Hepatocyte (in vitro differentiated cells): ENCODE measurements around the gene VAMP7. TPM values are rescaled to one million over a fixed set of nuclear protein-coding genes. Genes with fewer than 3 reads are reported as not detected.

Experiments
- DNase-seq: peaks from one replicate; pipeline ENCODE4 v3.0.0-alpha.2; 2016; ENCODE audit warnings: low spot score
- H2AFZ ChIP-seq: fragments of 200-600 bp; sonication (generic); 2 replicates; pipeline ENCODE4 v1.6.0; 2016; ENCODE audit warnings: antibody characterized with exemption, mild to moderate bottlenecking
- H3K27ac ChIP-seq: fragments of 200-600 bp; sonication (generic); 2 replicates; pipeline ENCODE4 v1.5.1; 2016; ENCODE audit warnings: mild to moderate bottlenecking
- H3K27me3 ChIP-seq: fragments of 200-600 bp; sonication (generic); 2 replicates; pipeline ENCODE4 v1.6.1; 2016
- H3K36me3 ChIP-seq: fragments of 200-600 bp; sonication (generic); replicated peaks from 2 replicates; pipeline ENCODE4 v1.5.1; 2016; ENCODE audit warnings: low read depth; ENCODE audit not compliant: insufficient read depth
- H3K4me1 ChIP-seq: fragments of 200-600 bp; sonication (generic); 2 replicates; pipeline ENCODE4 v1.5.1; 2016; ENCODE audit warnings: mild to moderate bottlenecking, moderate library complexity; ENCODE audit not compliant: insufficient read depth
- H3K4me2 ChIP-seq: fragments of 200-600 bp; sonication (generic); 2 replicates; pipeline ENCODE4 v1.6.0; 2016
- H3K4me3 ChIP-seq: fragments of 200-600 bp; sonication (generic); 2 replicates; pipeline ENCODE4 v1.5.1; 2016; ENCODE audit warnings: mild to moderate bottlenecking
- H3K79me2 ChIP-seq: fragments of 200-600 bp; sonication (generic); 2 replicates; pipeline ENCODE4 v1.6.0; 2017; ENCODE audit warnings: mild to moderate bottlenecking
- H3K9me2 ChIP-seq: fragments of 200-600 bp; sonication (generic); replicated peaks from 2 replicates; pipeline ENCODE4 v1.6.0; 2017; ENCODE audit warnings: mild to moderate bottlenecking; ENCODE audit not compliant: insufficient read depth
- H3K9me3 ChIP-seq: fragments of 200-600 bp; sonication (generic); 2 replicates; pipeline ENCODE4 v1.5.1; 2016; ENCODE audit warnings: low read depth, mild to moderate bottlenecking
- H4K20me1 ChIP-seq: fragments of 200-600 bp; sonication (generic); 2 replicates; pipeline ENCODE4 v1.6.0; 2016; ENCODE audit warnings: mild to moderate bottlenecking; ENCODE audit not compliant: insufficient read depth, poor library complexity, severe bottlenecking
- CTCF ChIP-seq: fragments of 200-600 bp; sonication (generic); IDR thresholded peaks from 2 replicates; pipeline ENCODE4 v1.5.1; 2016; ENCODE audit warnings: antibody characterized with exemption, mild to moderate bottlenecking; ENCODE audit not compliant: poor library complexity
- EZH2 ChIP-seq: fragments of 200-600 bp; sonication (generic); IDR thresholded peaks from 2 replicates; pipeline ENCODE4 v1.6.1; 2016; ENCODE audit warnings: antibody characterized with exemption, mild to moderate bottlenecking, borderline replicate concordance
- EZH2phosphoT487 ChIP-seq: fragments of 200-600 bp; sonication (generic); IDR thresholded peaks from one replicate; pipeline ENCODE4 v1.6.1; 2018; ENCODE audit warnings: antibody characterized with exemption, mild to moderate bottlenecking, low read depth, moderate library complexity; ENCODE audit not compliant: unreplicated experiment, severe bottlenecking
- WGBS: methylation state at CpG from one replicate; pipeline ENCODE4 v1.1.6; 2016; ENCODE audit warnings: low lambda C conversion rate; ENCODE audit errors: missing lambda C conversion rate; 5-methylcytosine and 5-hydroxymethylcytosine counted together
- polyA plus RNA-seq: library from polyadenylated mRNA; unstranded; fragments of >200 nt; fragmentation: Nextera tagmentation; extraction: Ambion mirVana; gene quantifications from 2 replicates; pipeline ENCODE4 v1.2.1, GENCODE V29; 2016
- total RNA-seq: library from RNA; depleted of rRNA; stranded (reverse); fragments of >200 nt; gene quantifications from 2 replicates; pipeline ENCODE4 v1.2.3, GENCODE V29; 2014

The VAMP7 gene
- total and polyA plus RNA-seq, 2 experiments from 2014 or later = 34.0 to 52.6 TPM

GRCh38 chrX:155876704-155877103 lies 4.4 kb upstream of the VAMP7 start:
- H2AFZ ChIP-seq = no peak overlapping the region
- H3K27ac ChIP-seq = no peak overlapping the region
- H3K4me1 ChIP-seq = no peaks in the 10 kb centered on the region
- no peaks in the 10 kb centered on the region for H3K9me3 ChIP-seq
- H3K27me3 ChIP-seq = no peaks in the 10 kb centered on the region
- no peak for DNase-seq
- H3K4me2 ChIP-seq = no peak overlapping the region
- no peaks in the 10 kb centered on the region for H4K20me1 ChIP-seq
- no peak overlapping the region for H3K4me3 ChIP-seq
- no peaks in the 10 kb centered on the region for H3K36me3 ChIP-seq
- no peak for TF ChIP-seq EZH2
- TF ChIP-seq CTCF = no peak
- no peak for TF ChIP-seq EZH2phosphoT487
- no peaks in the 10 kb centered on the region for H3K9me2 ChIP-seq
- 57% methylated on average over 3 of the region's 3 CpGs for WGBS
- peaks cover 1% of the 10 kb centered on the region for H3K79me2 ChIP-seq

GRCh38 chrX:155877288-155877687 lies 3.9 kb upstream of the VAMP7 start:
- Histone ChIP-seq H3K9me3 (no peaks in the 10 kb centered on the region), H3K27ac (no peak overlapping the region), H3K27me3 (no peaks in the 10 kb centered on the region), H2AFZ (no peak overlapping the region), H4K20me1 (no peaks in the 10 kb centered on the region), H3K9me2 (no peaks in the 10 kb centered on the region), H3K4me3 (no peak overlapping the region), H3K79me2 (peaks cover 6% of the 10 kb centered on the region), H3K4me1 (no peaks in the 10 kb centered on the region), H3K4me2 (no peak overlapping the region), H3K36me3 (no peaks in the 10 kb centered on the region)
- DNase-seq = no peak
- WGBS = 42% methylated on average over 1 of the region's 1 CpG
- TF ChIP-seq EZH2phosphoT487 (no peak), CTCF (no peak), EZH2 (no peak)

DNA sequence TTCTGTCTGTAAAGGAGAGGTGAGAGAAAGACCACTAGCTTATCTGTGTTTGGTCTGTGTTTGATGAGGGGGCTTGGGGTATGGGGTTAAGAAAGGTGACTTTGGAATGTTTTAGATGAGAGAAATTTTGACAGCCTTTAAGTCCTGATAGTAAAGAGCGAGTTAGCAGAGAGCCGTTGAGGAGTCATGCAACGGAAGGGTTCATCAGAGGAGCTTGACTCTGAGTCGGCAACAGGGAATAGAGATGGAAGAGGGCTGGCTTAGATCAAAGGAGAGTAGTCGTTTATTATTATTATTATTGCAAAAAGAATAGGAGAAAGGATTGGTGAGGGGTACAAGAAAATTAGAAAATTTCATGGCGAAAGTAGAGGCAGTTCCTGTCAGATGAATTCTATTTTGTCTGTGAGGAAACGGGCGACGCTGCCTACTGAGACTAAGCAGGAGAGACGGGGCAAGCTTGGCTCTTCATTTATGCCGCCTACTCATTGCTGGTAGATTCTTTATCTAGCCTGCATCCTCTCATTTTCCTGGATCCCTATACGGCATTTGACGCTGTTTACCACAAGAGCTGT lies 473 bp upstream of the VAMP7 start:
- no peaks in the 10 kb centered on the region for H4K20me1 ChIP-seq
- no peaks in the 10 kb centered on the region for H3K9me2 ChIP-seq
- peak overlapping the region; percentile 77 for H2AFZ ChIP-seq
- TF ChIP-seq EZH2 (no peak), EZH2phosphoT487 (no peak), CTCF (no peak)
- H3K27me3 ChIP-seq = no peaks in the 10 kb centered on the region
- H3K4me1 ChIP-seq = no peaks in the 10 kb centered on the region
- WGBS = 51% methylated on average over 13 of the region's 13 CpGs
- H3K79me2 ChIP-seq = peaks cover 20% of the 10 kb centered on the region
- DNase-seq = peak; percentile 7
- H3K4me3 ChIP-seq = peak overlapping the region; percentile 21
- no peaks in the 10 kb centered on the region for H3K36me3 ChIP-seq
- no peaks in the 10 kb centered on the region for H3K9me3 ChIP-seq
- H3K4me2 ChIP-seq = peak overlapping the region; percentile 74
- H3K27ac ChIP-seq = no peak overlapping the region
